Measurements from ENCODE around the gene FLII.

DNA sequence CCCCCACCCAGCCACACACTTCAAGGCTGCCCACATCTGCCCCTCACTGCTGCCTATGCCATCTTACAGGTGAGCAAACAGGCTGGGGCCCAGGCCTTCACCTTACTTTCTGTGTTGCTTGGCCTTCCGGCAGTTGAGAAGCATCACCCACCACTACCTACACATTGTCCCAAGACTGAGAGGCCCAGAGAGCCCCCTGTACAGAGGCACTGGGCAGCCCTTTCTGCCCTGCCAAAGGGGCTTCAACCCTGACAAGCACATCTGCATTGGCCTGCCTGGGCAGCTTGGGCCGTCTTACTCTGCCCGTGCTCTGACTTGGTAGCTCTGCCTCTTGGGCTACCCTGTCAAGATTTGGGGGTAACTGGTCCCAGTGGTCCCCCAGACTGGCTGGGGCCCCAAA lies 3.1 kb upstream of the FLII start:
- TF ChIP-seq, protein P1, sequence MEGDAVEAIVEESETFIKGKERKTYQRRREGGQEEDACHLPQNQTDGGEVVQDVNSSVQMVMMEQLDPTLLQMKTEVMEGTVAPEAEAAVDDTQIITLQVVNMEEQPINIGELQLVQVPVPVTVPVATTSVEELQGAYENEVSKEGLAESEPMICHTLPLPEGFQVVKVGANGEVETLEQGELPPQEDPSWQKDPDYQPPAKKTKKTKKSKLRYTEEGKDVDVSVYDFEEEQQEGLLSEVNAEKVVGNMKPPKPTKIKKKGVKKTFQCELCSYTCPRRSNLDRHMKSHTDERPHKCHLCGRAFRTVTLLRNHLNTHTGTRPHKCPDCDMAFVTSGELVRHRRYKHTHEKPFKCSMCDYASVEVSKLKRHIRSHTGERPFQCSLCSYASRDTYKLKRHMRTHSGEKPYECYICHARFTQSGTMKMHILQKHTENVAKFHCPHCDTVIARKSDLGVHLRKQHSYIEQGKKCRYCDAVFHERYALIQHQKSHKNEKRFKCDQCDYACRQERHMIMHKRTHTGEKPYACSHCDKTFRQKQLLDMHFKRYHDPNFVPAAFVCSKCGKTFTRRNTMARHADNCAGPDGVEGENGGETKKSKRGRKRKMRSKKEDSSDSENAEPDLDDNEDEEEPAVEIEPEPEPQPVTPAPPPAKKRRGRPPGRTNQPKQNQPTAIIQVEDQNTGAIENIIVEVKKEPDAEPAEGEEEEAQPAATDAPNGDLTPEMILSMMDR (IDR thresholded peaks at IDR 0.05) = no peak
- TF ChIP-seq POLR2A (IDR thresholded peaks at IDR 0.05) = no peak

Measured in adrenal gland (tissue), 5 donors.